Smooth muscle cell (in vitro differentiated cells): Measurements from ENCODE around the gene DNASE1L3. TPM values are rescaled to one million over a fixed set of nuclear protein-coding genes. Genes with fewer than 3 reads are reported as not detected.

Experiments
- DNase-seq: peaks from one replicate; lab custom pipeline; 2025; ENCODE audit not compliant: unreplicated experiment; lab: John Stamatoyannopoulos, UW
- H2AFZ ChIP-seq: fragments of 200-600 bp; sonication (generic); 2 replicates; pipeline ENCODE4 v1.6.0; 2016; ENCODE audit warnings: antibody characterized with exemption, low read depth, mild to moderate bottlenecking
- H3F3A ChIP-seq: fragments of 200-600 bp; sonication (generic); 2 replicates; pipeline ENCODE4 v1.6.0; 2017; ENCODE audit warnings: antibody characterized with exemption, low read depth
- H3K27ac ChIP-seq: fragments of 200-600 bp; sonication (generic); 2 replicates; pipeline ENCODE4 v1.5.1; 2016; ENCODE audit warnings: low read depth, mild to moderate bottlenecking
- H3K27me3 ChIP-seq: fragments of 200-600 bp; sonication (generic); 2 replicates; pipeline ENCODE4 v1.6.1; 2016; ENCODE audit warnings: low read depth, mild to moderate bottlenecking
- H3K36me3 ChIP-seq: fragments of 200-600 bp; sonication (generic); 2 replicates; pipeline ENCODE4 v1.5.1; 2016; ENCODE audit warnings: low read depth
- H3K4me1 ChIP-seq: fragments of 200-600 bp; sonication (generic); 2 replicates; pipeline ENCODE4 v1.5.1; 2016; ENCODE audit warnings: low read depth
- H3K4me2 ChIP-seq: fragments of 200-600 bp; sonication (generic); 2 replicates; pipeline ENCODE4 v1.6.0; 2016; ENCODE audit warnings: mild to moderate bottlenecking
- H3K4me3 ChIP-seq: fragments of 200-600 bp; sonication (generic); 2 replicates; pipeline ENCODE4 v1.5.1; 2016; ENCODE audit warnings: mild to moderate bottlenecking
- H3K79me2 ChIP-seq: fragments of 200-600 bp; sonication (generic); 2 replicates; pipeline ENCODE4 v1.6.0; 2016; ENCODE audit warnings: low read depth, mild to moderate bottlenecking
- H3K9ac ChIP-seq: fragments of 200-600 bp; sonication (generic); 2 replicates; pipeline ENCODE4 v1.6.0; 2016; ENCODE audit warnings: low read depth
- H3K9me3 ChIP-seq: fragments of 200-600 bp; sonication (generic); replicated peaks from 2 replicates; pipeline ENCODE4 v1.5.1; 2016; ENCODE audit warnings: low read depth
- H4K20me1 ChIP-seq: fragments of 200-600 bp; sonication (generic); 2 replicates; pipeline ENCODE4 v1.6.0; 2016; ENCODE audit warnings: low read depth
- WGBS: methylation state at CpG from one replicate; pipeline ENCODE4 v1.1.7; 2016; ENCODE audit warnings: low lambda C conversion rate; 5-methylcytosine and 5-hydroxymethylcytosine counted together
- polyA plus RNA-seq: library from polyadenylated mRNA; unstranded; fragments of >200 nt; fragmentation: Nextera tagmentation; extraction: Ambion mirVana; gene quantifications from 2 replicates; pipeline ENCODE4 v1.2.1, GENCODE V29; 2016
- total RNA-seq: library from RNA; depleted of rRNA; stranded (reverse); fragments of >200 nt; gene quantifications from 2 replicates; pipeline ENCODE4 v1.2.3, GENCODE V29; 2014
- TF ChIP-seq, protein P1 (sequence below): fragments of 200-600 bp; sonication (generic); IDR thresholded peaks from 2 replicates; pipeline ENCODE4 v1.5.1; 2017; ENCODE audit warnings: borderline replicate concordance, mild to moderate bottlenecking, antibody characterized with exemption; ENCODE audit not compliant: insufficient read depth, poor library complexity, severe bottlenecking

The DNASE1L3 gene
- total and polyA plus RNA-seq, 2 experiments from 2014 or later, result 2.0 TPM; not detected in 1

DNA sequence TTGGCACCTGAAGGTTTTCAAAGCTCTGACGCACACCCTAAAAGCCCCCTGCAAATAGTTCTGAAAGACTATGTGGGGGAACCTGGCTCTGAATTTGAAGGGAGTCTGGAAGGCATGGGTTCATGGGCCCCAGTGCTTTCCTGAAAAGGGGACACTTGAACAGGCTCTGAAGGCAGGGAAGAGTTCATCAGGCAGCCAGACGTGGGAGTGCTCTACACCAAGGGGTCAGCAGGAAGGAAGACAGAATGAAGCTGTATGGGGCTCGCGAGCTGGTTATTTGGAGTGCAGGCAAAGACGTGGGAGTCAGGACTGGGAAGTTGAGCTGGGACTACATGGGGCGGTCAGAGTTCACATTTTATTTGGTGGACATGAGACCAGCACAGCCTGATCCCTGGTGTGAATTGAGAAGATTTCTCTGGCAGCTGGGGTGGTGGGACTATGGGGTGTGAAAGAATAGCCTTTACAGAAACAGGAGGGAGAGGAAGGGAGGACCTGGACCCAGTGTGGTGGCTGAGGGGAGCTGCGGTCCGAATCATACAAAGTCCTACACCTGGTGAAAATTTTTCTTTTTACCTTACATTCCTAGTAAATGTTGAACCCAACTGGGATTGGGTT, 39.4 kb upstream of the DNASE1L3 start:
- no peak for DNase-seq
- Histone ChIP-seq H4K20me1 (no peaks in the 10 kb centered on the region), H3K4me2 (no peak overlapping the region), H3K36me3 (no peaks in the 10 kb centered on the region), H3K79me2 (no peaks in the 10 kb centered on the region), H3K4me3 (no peak overlapping the region), H3K9ac (no peak overlapping the region), H3K27me3 (no peaks in the 10 kb centered on the region), H3F3A (no peaks in the 10 kb centered on the region), H2AFZ (no peak overlapping the region), H3K4me1 (peaks cover 20% of the 10 kb centered on the region), H3K9me3 (no peaks in the 10 kb centered on the region), H3K27ac (no peak overlapping the region)
- TF ChIP-seq, protein P1, sequence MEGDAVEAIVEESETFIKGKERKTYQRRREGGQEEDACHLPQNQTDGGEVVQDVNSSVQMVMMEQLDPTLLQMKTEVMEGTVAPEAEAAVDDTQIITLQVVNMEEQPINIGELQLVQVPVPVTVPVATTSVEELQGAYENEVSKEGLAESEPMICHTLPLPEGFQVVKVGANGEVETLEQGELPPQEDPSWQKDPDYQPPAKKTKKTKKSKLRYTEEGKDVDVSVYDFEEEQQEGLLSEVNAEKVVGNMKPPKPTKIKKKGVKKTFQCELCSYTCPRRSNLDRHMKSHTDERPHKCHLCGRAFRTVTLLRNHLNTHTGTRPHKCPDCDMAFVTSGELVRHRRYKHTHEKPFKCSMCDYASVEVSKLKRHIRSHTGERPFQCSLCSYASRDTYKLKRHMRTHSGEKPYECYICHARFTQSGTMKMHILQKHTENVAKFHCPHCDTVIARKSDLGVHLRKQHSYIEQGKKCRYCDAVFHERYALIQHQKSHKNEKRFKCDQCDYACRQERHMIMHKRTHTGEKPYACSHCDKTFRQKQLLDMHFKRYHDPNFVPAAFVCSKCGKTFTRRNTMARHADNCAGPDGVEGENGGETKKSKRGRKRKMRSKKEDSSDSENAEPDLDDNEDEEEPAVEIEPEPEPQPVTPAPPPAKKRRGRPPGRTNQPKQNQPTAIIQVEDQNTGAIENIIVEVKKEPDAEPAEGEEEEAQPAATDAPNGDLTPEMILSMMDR, result no peak
- 89% methylated on average over 8 of the region's 8 CpGs for WGBS

DNA sequence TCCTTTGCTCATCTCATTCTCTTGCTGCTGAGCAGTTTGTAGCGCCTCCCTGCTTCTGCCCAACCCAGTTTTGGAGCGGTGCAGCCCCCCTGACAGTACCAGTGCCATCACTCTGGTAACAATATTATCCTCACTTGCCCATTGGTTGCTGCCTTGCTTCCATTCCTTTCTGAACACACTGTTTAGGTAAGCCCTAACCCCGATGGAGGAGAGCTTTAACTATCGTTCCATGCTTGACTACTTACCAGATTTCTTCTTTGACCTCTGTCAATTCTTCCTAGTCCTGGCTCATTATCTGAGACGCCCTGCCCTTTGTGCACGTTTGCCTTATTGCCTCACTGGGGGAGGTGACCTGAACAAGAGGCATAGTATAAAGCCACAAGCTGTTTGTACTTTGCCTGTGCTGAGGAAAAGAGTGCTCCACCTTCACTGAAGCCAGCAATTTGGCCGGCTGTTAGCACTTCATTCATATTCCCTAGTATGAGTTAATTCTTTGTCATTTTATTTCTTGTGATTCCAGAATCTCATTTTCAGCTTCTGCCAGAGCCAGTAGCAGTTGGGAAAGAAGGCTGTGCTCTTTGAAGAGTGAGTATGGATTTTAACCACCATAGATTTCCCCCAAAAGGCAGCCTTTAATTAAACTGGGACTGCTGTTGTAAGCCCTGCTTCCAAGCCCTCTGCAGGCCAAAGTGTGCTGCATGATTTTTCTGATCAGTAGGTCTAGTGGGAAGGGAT, 38.8 kb upstream of the DNASE1L3 start:
- no peaks in the 10 kb centered on the region for H4K20me1 ChIP-seq
- 69% methylated on average over 7 of the region's 7 CpGs for WGBS
- TF ChIP-seq, protein P1, result no peak
- H3K4me3 ChIP-seq, result no peak overlapping the region
- DNase-seq, result no peak
- no peak overlapping the region for H3K27ac ChIP-seq
- H3K9me3 ChIP-seq, result no peaks in the 10 kb centered on the region
- no peaks in the 10 kb centered on the region for H3K36me3 ChIP-seq
- no peak overlapping the region for H2AFZ ChIP-seq
- no peaks in the 10 kb centered on the region for H3F3A ChIP-seq
- no peaks in the 10 kb centered on the region for H3K79me2 ChIP-seq
- peaks cover 20% of the 10 kb centered on the region for H3K4me1 ChIP-seq
- no peaks in the 10 kb centered on the region for H3K27me3 ChIP-seq
- H3K4me2 ChIP-seq, result no peak overlapping the region
- H3K9ac ChIP-seq, result no peak overlapping the region

DNA sequence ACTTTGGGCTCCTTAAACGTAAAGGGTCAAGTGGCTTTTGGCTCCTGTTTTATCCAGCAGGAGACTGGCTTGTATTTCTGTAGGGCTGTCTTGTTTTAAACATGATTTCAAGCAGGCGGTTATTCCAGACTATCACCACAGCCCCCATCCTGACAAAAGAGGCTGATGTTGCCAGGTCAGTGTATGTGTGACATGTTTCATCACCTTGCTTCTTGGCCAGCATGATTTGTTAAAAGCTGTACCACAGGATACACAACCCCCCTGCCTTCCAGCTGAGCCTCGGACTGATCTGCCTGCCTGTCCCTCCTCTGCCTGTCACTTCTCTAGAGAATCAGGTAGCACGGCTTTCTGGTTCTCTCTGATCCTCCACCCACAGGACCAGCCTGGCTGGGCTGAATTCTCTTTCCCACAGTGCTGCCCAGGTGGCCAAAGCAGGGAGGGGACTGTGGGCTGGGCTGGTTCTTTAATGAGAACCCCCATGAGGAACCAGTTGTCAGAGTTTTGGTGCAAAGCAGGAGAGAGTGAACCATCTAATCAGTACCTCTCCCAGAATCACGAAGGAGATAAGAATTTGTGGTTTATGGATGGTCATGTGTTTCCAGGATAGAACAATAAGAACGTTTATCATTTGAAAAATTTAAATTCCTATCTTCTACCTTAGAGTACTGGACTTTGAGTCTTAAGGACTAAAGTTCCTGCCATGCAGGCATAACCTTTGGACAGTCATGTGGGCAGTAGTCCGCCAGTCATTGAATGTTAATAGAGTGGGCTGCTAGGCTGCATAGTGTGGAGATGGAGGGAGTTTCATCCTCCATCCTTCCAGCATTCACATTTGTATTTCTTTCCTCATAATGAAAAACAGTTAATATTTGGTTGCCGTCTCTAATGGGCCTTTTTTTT, 35.6 kb upstream of the DNASE1L3 start:
- H3F3A ChIP-seq, result no peaks in the 10 kb centered on the region
- no peak overlapping the region for H2AFZ ChIP-seq
- H4K20me1 ChIP-seq, result no peaks in the 10 kb centered on the region
- no peaks in the 10 kb centered on the region for H3K9me3 ChIP-seq
- H3K36me3 ChIP-seq, result no peaks in the 10 kb centered on the region
- H3K79me2 ChIP-seq, result no peaks in the 10 kb centered on the region
- no peak overlapping the region for H3K9ac ChIP-seq
- WGBS, result 84% methylated on average over 8 of the region's 8 CpGs
- no peak overlapping the region for H3K27ac ChIP-seq
- TF ChIP-seq, protein P1, result no peak
- H3K4me1 ChIP-seq, result peaks cover 20% of the 10 kb centered on the region
- H3K4me2 ChIP-seq, result no peak overlapping the region
- no peak overlapping the region for H3K4me3 ChIP-seq
- no peak for DNase-seq
- H3K27me3 ChIP-seq, result no peaks in the 10 kb centered on the region
